Psoas muscle (tissue), 8 donors: ENCODE measurements around the gene PPFIA1. TPM values are rescaled to one million over a fixed set of nuclear protein-coding genes. Genes with fewer than 3 reads are reported as not detected.

ENCODE experiments used
- ATAC-seq, 4 donors: fragments of 200-7000 bp; cut with Tn5 transposase; one replicate each; pipeline ENCODE4 v1.9.1; 2020; ENCODE audit warnings: moderate library complexity in 3 of 4, mild to moderate bottlenecking in 2 of 4
- DNase-seq, 2 donors: peaks; one replicate each; pipeline ENCODE4 v3.0.0-alpha.2; 2020
- H3K27ac ChIP-seq: fragments of 200-600 bp; one replicate; pipeline ENCODE4 v1.8.0; 2022
- H3K27me3 ChIP-seq, 3 donors: fragments of 200-600 bp in 1 of 3; one replicate each; pipeline versions ENCODE4 v1.6.1 to v1.8.0; 2013 to 2022; ENCODE audit warnings: low read length in 2 of 3, mild to moderate bottlenecking in 2 of 3, moderate library complexity in 1 of 3; ENCODE audit not compliant: insufficient read depth in 3 of 3
- H3K36me3 ChIP-seq, 2 donors: fragments of 200-600 bp in 1 of 2; one replicate each; pipeline versions ENCODE4 v1.6.1 to v1.8.0; 2013 to 2022; ENCODE audit warnings: low read depth in 1 of 2, mild to moderate bottlenecking in 1 of 2, moderate library complexity in 1 of 2; ENCODE audit not compliant: insufficient read depth in 1 of 2
- H3K4me1 ChIP-seq: fragments of 200-600 bp; one replicate; pipeline ENCODE4 v1.8.0; 2022
- H3K4me3 ChIP-seq: fragments of 200-600 bp; one replicate; pipeline ENCODE4 v1.8.0; 2022; ENCODE audit warnings: mild to moderate bottlenecking
- H3K9me3 ChIP-seq: fragments of 200-600 bp; one replicate; pipeline ENCODE4 v1.8.0; 2022
- CTCF ChIP-seq: fragments of 200-600 bp; IDR thresholded peaks from one replicate; pipeline ENCODE4 v1.8.0; 2022; ENCODE audit warnings: antibody characterized with exemption
- WGBS, 3 donors: extraction: QIAGEN DNeasy Blood & Tissue Kit; methylation state at CpG; one replicate each; pipeline versions ENCODE4 v1.1.6 to v1.1.7; 2013; 5-methylcytosine and 5-hydroxymethylcytosine counted together
- intact Hi-C, 2 donors: fragments of 100-400 bp; cut with DNase I; formaldehyde crosslinking; loops; one replicate each; pipeline versions ENCODE4 v1.11.0 to v1.14.2; 2022
- polyA plus RNA-seq, 3 donors: library from polyadenylated mRNA; stranded (reverse); fragments of 200-250 nt; gene quantifications; one replicate each; pipeline ENCODE4 v1.2.3, GENCODE V29; 2013
- total RNA-seq, 4 donors: library from RNA; stranded (reverse); fragmentation: NEBNext Ultra II Directional in 2 of 4; extraction: Animal tissue kit (Norgen Biotek cat#: 25700) in 2 of 4; gene quantifications; one replicate each; pipeline versions ENCODE4 v1.2.1 to v1.2.4, GENCODE V29; 2021 to 2023
- donor health status: healthy with polysubstance abuse.
- donor health status: DM: no; HTN: no; CAD: no; lungs with moderate emphysema.
- donor health status: Bipolar disorder and iron deficiency.
- donor health status: healthy.
- donor health status: DM: yes; HTN: yes; CAD: no.
- donor health status: DM: no; HTN: no; CAD: no.
- donor health status: DM: no; HTN: no; CAD: no.
- donor health status: DM: yes; HTN: yes; CAD: no.

PPFIA1 gene
- total and polyA plus RNA-seq, 7 donors = 16.7 to 49.5 (median 34.3) TPM

GRCh38 chr11:70378506-70379134, 108.1 kb downstream of the PPFIA1 start:
- H3K9me3 ChIP-seq = no peaks in the 10 kb centered on the region
- ATAC-seq (no peak), DNase-seq (no peak)
- 84 to 95% (median 95%) methylated on average over 9 of the region's 9 CpGs for WGBS, 3 donors
- H3K36me3 ChIP-seq = peaks cover 9 to 97% of the 10 kb centered on the region in 2 donors
- no peak for TF ChIP-seq CTCF
- H3K4me1 ChIP-seq = no peaks in the 10 kb centered on the region
- no peaks in the 10 kb centered on the region for H3K27me3 ChIP-seq
- intact Hi-C loops = no loop called here
- no peak overlapping the region for H3K4me3 ChIP-seq
- no peak overlapping the region for H3K27ac ChIP-seq

GRCh38 chr11:70381350-70381749, 110.9 kb downstream of the PPFIA1 start:
- H3K27ac ChIP-seq = no peak overlapping the region
- no peaks in the 10 kb centered on the region for H3K9me3 ChIP-seq
- TF ChIP-seq CTCF = no peak
- peak in 1 of 4 donors; percentile 28 for ATAC-seq
- intact Hi-C loops = no loop called here
- DNase-seq = no peak
- no peak overlapping the region for H3K4me3 ChIP-seq
- WGBS, 3 donors = 69 to 85% (median 76%) methylated on average over 8 of the region's 8 CpGs
- H3K36me3 ChIP-seq = peaks cover 9 to 93% of the 10 kb centered on the region in 2 donors
- H3K4me1 ChIP-seq = no peaks in the 10 kb centered on the region
- no peaks in the 10 kb centered on the region for H3K27me3 ChIP-seq

- no peak overlapping the region for H3K27ac ChIP-seq
- H3K4me3 ChIP-seq = no peak overlapping the region
- ATAC-seq = no peak
Observed at GRCh38 chr11:70381872-70382861, 111.7 kb downstream of the PPFIA1 start.

More at GRCh38 chr11:70381872-70382861, 111.7 kb downstream of the PPFIA1 start:
- DNase-seq = no peak
- Histone ChIP-seq H3K36me3 (peaks cover 9 to 85% of the 10 kb centered on the region in 2 donors), H3K4me1 (no peaks in the 10 kb centered on the region), H3K27me3 (no peaks in the 10 kb centered on the region), H3K9me3 (no peaks in the 10 kb centered on the region)
- intact Hi-C loops = no loop called here
- WGBS, 3 donors = 80 to 83% (median 81%) methylated on average over 15 of the region's 15 CpGs
- no peak for TF ChIP-seq CTCF
